GM19438 (cell line): ENCODE data around the gene CTNNA1.

Experiments
- ATAC-seq: cut with Tn5 transposase; IDR thresholded peaks from one replicate; pipeline ENCODE4 v1.9.1; 2021; ENCODE audit warnings: low read depth; ENCODE audit not compliant: unreplicated experiment

Gene CTNNA1

DNA sequence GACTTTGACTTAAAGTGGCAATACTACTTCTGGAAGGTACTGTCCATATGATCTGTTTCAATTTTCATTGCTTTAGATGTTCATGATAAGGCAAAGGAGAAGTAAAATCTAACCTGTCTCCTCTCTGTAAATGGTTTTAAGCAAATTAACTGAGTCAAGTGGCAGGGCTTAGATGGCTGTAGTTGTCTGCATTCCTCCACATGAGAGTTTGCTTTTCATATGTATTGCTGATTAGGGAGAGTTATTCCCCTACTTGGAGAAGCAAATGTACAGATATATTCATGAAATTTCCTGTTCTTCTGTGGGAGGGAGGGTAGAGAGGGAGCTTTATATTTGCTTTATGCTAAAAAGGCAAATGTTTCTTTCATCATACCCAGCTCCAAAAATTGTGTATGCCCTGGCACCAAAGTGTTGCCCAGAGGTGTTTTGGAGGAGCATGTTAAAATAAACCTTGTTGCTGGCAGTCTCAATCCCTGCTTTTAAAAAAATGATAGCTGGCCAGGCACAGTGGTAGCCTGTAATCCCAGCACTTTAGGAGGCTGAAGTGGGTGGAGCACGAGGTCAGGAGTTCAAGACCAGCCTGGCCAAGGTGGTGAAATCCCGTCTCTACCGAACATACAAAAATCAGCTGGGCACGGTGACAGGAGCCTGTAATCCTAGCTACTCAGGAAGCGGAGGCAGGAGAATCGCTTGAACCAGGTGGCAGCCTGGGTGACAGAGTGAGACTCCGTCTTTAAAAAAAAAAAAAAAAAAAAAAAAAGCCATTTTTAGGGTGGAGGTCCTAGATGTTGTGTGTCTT lies 125.4 kb downstream of the CTNNA1 start:
- ATAC-seq = no peak

DNA sequence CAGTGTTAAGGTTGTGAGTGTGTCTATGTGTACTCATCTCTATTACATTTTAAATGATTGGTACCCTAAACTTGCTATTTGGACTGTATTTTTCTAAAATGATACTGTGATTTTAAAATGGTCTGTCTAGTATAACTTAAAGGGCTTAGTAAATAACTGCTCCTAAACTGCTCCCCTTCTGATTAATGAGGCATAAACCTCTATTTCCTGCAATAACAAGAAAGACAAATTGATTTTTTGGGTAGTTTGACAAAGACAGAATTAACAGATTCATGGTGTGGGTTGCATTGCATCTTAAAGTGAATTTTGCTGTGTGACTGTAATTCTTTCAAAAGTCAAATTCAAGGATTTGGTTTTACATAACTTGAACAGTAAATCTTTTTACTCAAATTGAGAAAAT lies 130.0 kb downstream of the CTNNA1 start:
- no peak for ATAC-seq

DNA sequence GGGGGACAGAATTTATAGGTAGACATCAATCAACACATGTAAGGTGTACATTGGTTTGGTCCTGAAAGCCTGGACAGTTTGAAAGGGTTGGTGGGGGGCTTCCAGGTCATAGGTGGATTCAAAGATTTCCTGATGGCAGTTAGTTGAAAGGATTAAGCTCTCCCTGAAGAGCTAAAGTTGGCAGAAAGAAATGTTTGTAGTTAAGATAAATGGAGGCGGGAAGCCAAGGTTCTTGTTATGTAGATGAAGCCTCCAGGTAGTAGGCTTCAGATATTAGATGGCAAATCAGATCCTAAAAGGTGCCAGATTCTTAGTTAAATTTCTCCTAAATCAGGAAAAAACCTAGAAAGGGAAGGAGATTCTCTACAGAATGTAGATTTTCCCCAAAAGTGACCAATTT lies 130.9 kb downstream of the CTNNA1 start:
- ATAC-seq = no peak

DNA sequence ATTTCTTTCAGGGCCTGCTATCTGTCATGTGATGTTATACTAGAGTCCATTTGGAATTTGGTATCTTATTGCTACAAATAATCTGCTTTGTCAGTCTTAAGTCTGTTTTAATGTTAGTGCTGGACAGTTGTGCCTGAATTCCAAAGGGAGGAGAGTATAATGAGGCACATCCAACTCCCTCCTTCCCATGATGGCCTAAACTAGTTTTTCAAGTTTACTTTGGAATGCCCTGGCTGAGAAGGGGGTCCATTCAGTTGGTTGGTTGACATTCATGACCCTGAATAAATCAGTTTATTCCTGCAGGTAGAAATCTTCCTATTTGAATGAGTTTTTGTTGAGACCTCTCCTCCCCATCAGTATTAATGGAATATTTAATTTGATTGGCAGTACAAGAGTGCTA lies 131.3 kb downstream of the CTNNA1 start:
- no peak for ATAC-seq

DNA sequence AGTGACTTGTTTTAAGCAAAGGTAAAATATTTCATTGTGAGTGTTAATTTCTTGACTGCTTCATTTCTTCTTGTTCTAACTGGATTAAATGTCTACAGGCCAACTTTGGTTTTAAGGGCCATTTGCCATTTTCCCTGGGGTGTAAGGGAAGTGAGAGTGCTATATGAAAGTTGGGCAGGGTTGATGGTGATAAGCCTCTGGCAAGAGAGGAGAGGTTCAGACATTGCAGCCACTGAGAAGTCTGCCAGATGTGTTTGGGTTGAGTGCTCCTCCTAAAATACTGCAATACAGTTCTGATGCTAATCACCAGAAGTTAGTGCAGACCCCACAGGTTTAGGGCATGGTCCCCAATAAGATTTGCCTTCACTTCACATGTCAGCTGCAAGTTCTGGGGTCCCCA lies 136.8 kb downstream of the CTNNA1 start:
- no peak for ATAC-seq

DNA sequence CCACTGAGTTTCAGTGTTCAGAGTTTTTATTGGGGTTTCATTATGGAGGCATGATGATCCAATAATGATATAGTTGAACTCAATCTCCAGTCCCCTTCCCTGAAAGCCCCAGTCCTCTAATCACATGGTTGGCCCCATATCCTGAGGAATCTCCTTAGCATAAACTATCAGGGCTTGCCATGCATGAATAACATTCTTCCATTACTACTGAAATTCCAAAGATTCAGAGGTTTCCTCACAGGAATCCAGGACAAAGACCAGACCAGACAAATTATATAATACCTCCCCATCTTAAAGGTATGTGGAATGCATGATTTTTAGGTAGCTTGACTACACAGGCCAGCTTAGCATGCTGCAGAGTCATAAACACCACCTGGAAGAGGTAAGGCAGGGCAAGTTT lies 137.4 kb downstream of the CTNNA1 start:
- ATAC-seq = no peak

DNA sequence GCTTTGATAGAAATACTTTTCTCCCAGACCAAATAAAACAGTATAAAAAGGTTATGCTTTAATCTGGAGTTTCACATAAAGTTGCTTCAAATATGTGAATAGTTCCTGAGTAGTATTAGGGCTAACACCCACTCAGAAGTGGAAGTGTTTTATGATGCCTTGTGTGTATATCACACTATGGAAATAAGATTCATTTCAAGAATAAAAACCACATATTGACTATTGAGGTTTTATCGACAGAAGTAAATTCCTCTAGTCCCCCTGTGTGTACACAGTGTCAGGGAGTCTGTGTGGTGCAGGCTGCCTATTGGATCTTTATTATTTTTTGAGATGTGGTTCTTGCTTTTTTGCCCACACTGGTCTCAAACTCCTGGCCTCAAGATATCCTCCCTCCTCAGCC lies 142.7 kb downstream of the CTNNA1 start:
- ATAC-seq = no peak

DNA sequence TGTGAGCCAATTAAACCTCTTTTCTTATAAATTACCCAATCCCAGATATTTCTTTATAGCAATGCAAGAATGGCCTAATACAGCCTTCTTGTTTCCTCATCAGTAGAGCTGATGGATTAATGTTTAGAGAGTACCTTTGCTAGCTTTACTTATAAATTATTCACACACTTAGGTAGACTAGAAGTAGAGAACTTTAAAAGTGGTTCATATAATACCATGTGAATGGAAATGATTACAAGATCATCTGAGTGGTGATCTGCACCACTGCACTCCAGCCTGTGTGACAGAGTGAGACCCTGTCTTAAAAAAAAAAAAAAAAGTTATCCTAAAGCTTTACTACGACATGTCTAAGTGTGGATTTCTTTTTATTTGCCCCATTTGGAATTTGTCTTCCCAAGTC lies 145.1 kb downstream of the CTNNA1 start:
- ATAC-seq = no peak

DNA sequence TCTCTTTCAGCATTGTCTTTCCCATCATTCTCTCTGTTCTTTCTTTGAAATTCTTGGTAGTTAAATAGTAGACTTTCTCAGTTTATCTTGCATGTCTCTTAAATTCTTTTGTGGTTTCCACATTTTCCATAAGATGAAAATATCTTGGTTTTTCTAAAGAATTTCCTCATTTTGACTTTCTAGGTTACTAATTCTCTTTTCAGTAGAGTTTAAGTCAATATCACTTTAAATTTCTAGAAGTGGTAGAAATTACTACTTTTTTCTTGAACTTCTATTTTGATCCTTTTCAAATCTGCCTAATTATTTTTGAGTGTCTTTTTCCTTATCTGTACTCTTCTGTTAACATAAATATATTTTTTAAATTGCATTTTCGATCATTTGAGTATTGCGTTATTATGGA lies 145.5 kb downstream of the CTNNA1 start:
- ATAC-seq = no peak

DNA sequence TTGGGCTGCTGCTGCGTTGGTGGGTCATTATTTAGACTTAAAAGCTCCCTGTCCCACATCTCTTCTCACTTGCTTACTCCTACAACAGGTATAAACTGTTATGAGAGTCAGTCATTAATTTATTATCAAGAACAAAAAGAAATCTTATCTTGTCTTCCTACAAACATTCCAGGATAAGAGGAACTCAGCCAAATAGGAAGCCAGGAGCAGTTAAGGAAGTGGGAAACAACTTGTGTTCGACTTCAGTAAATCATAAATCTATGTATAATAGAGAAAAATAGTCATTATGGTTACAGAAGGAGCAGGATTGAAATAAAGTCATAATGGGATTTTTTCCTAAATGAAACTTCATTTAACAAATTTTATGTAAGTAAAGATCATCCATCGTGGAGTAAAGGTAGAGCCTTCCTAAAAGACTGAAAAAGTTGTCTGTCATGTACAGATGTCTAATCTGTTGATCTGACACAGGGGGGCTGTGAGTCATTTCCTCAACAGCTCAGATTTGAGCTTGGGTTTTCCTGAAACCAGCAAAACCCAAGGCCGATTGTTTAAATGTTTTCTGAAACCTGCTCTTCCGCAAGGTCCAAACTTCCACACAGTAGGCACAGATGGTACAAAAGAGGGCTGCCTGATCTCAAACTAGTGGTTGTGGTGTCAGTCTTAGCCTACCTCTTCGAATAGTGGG lies 147.2 kb downstream of the CTNNA1 start:
- no peak for ATAC-seq

DNA sequence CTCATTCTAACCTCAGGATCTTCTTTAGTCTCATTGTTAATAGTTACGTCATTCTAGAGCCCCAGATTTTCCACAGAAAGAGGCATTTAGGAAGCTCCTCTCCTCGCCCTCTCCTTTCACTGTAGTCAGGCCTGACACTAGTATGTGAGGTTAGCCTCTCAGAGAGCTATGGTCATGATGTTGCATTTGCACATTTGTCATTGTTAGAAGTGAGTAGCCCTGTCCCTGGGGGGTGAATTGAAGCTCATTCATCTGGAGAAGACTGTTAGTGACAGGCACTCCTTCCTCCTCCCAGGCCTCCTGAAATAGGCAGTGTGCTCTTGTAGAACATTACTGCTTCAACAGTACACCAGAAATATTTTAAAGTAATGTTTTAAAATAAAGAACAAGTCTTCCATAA lies 148.5 kb downstream of the CTNNA1 start:
- ATAC-seq = no peak

DNA sequence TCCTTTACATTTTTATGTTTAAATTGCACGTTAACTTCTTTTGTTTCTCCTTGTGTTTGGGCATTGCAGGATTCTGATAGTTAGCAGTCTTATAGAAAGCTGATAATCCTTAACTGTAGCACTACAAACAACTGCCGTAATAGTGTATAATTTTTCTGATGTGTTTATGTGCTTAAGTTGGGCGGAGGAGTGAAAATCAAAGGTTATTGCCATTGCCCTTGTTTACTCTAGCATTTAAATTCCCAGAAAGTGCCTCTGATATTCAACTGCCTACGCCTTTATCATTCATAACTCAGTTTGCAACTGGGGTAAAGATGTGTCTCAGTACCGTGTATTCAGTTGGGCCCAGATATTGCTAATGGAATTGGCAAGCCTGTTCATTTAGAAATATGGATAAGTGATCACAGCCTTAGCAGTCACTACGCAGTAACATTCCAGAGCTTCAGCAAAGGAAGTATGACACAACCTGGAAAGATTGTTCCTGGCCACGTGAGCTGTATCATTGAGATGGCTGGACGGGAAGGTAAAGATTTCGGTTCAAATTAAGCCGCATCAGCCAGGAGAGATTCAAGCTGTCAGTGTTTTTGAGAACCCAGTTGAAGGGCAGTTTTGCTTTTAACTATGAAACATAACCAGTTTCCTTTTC lies 150.0 kb downstream of the CTNNA1 start:
- ATAC-seq = no peak

DNA sequence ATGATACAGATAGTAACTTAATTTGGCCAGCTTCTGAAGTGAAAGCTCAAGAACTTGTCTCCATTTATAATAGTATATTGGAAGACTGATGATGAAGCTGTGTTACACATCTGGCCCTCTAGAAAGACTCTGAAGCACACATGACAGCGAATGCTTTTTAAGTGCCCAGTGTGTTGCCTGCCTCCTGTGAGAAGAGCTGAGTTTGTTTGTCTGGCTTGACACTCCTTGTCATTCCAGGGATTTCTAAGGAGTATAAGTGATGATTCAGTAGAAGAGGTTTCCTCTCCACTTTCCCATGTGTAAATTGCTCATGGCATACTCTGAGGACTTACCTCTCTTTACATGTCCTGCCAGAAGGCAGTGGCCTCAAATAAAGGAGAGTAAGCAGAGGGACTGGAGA lies 152.3 kb downstream of the CTNNA1 start:
- no peak for ATAC-seq

DNA sequence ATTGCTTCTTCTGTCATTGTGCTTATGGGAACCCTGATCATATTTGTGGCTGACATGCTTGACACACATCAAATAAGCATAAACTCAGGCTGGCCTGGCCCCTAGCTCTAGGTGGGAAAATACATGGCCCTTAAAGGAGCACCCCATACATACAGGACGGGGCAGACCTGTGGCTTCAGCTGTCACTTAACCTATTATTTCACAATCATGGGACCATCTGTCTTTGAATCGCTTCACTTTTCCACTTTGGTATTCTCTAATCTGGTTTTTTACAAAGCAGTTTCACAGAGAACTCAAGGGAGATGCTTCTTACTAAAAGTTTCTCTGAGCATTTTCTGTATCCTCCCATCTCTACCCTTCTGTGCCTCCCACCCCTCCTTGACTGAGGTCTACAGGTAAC lies 156.5 kb downstream of the CTNNA1 start:
- no peak for ATAC-seq

DNA sequence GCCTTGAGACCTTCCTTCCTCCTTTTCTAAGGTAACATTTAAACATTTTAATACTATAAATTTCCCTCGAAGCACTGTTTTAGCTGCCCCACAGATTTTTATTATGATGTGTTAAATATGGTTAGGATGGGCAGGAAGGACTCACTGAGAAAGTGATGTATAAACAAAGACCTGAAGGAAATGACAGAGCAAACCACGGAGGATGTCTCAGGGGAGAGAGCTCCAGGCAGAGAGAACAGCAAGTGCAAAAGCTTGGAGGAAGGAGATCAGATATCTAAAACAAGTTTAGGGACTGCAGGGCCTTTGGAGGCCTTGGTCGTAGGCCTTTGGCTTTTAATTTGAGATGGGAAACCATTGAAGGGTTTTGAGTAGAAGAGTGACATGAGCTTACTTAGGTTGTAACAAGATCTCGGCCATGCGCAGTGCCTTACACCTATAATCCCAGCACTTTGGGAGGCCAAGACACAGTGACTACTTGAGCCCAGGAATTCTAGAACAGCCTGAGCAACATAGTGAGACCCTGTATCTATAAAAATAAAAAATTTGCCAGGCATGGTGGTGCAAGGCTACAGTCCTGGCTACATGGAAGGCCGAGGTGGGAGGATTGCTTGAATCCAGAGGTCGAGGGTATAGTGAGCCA lies 157.4 kb downstream of the CTNNA1 start:
- no peak for ATAC-seq

DNA sequence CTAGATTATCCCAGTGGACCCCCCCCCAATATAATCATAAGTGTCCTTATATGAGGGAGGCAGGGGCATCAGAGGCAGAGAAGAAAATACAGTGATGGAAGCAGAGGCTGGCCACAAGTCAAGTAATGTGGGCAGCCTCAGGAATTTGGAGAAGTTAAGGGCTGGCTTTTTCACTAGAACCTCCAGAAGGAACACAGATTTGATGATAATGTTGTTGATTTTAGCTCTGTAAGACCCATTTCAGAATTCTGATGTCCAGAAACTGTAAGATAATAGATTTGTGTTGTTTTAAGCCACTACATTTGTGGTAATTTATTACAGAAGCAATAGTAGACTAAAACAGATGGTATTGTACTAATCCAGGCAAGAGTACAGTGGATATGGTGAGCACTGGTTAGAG lies 158.2 kb downstream of the CTNNA1 start:
- no peak for ATAC-seq

DNA sequence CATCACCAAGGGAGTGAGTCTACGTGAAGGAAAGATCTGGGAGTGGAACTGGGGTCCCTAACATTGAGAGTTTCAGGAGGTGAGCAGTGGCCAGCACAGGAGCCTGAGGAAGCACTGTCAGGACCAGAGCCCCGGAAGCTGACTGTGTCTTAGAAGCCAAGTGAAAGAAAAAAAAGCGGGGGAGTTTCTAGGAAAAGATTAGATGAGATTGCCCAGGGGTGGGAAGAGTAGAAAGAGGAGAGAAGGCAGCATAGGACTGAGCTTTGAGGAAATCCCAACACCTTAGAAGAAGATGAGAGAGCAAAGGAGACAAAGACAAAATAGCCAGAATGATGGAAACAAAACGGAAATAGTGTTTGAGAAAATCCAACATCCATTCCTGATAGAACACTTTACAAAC lies 158.9 kb downstream of the CTNNA1 start:
- ATAC-seq = no peak

DNA sequence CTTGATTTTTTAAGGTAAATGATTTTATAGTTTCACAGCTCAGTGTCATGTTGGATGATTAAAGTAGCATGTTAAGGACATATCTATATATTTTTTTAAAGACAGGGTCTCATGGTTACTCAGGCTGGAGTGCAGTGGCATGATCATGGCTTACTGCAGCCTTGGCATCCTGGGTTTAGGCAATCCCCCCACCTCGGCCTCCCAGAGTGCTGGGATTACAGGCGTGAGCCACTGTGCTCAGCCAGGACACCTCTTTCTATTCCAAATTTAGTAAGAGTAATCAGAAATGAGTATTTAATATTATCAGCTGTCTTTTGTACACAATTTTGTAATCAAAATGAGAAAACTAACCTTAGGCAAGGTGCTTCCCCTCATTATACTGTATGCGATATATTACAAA lies 160.5 kb downstream of the CTNNA1 start:
- ATAC-seq = no peak

DNA sequence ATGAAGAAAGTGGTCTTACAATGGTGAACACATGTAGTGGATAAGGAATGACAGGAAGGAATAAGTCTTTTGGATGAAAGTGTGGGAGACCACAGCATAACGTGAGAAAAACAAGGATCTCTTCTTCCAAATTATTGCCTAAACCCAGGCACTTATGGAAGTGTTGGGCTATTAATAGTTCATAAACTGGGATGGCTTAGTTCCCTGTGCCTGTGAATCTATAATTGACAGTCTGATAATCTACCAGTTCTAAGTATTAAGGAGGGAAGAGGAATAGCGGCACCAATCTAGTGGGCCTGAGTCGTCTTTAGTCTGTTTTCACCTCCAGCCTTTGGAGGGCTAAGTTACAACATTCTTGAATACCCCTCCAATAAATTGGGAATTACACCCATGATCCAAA lies 161.1 kb downstream of the CTNNA1 start:
- no peak for ATAC-seq

DNA sequence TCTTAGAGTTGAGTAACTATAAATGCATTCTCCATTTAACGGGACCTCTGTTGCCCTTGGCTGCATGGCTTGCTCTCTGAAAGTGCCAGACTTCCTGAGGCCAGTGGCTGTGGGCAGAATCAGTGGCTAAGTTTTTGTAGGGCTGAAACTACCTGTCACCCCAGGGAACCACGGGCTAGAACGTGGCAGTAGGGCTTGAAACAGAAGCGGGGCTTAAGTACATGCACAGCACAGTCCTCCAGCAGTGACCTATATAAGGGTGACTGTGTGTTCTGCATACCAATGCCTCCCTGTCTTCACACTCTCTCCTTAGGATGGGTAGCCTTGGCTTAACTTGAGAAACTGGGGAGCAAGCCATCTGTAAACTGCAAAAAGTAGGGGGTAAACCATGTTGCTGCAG lies 165.5 kb downstream of the CTNNA1 start:
- ATAC-seq = no peak

DNA sequence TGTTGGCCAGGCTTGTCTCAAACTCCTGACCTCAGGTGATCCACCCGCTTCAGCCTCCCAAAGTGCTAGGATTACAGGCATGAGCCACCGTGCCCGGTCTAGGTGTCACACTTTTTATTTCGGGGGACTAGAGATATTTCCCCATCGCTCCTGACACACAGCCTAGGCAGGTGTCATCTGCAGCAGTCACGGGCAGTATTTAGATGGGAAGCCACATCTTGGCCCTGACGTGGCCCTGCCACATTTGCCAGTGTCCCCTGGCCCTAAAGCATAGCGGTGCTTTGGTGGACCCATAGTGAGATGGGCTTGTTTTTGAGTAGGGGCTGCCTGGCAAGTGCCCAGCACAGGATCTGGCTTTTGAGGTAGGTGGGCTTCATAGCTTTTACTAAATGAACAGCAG lies 167.0 kb downstream of the CTNNA1 start:
- ATAC-seq = no peak
